Stimulated activated CD4-positive, alpha-beta T cell treated with anti-CD3 and anti-CD28 coated beads, Interleukin-15, amount 100 ng/mL, for 24 hours (primary cell): ENCODE measurements around the gene GGPS1.
A peak's percentile ranks its signal among the peaks of the same experiment; 100 is the strongest.
"Not testable (repeated sequence)": the region's sequence is repeated elsewhere in the genome, so short reads cannot be mapped to it uniquely, and the experiment has no call there.

Experiments used
- DNase-seq: peaks from one replicate; pipeline ENCODE4 v3.0.0-alpha.2; 2020

GGPS1 gene

DNA sequence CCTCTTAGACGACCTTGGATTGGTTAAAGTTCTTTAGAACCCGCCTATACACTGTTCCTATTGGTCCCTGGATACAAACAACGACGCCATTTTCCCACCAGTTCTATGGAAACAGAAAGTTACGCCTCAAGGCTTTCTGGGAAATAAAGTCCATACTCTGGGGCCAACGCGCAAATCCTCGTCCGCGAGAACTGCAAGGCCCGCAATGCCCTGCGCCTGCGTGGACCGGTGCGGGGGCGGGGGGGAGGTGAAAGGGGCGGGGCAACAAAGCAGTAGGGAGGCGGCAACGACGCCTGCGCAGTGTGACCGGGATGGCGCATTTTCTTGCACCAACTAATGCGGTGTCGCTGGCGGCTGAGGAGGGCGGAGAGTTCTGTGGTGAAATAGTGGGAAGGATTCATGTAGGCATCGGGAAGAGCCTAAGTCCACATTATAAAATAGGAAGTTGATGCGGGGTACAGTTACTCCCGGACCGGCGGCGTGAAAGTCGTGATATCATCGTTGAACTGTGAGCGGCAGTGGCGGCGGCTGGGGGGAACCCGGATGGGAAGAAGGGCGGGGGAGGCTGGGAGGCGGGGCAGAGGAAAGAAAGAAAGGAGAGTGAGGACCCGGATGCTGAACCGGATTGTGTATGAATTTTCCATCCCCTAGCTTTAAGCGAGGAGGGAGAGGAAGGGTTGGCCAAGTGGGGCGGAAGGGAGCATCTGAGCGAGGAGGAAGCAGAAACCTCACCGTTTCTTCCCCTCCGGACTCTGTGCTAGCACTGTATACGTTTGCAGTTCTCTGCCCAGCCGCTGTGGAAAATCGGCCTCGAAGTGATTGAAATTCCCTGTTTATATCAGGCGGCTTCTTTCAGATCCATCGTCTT, at the start of gene GGPS1:
GGPS1 (plus strand) TSS at position 300 of the 868 bp plus-strand sequence. CDS start 6,695 bp downstream, outside the sequence.
- peak; percentile 98 for DNase-seq

DNA sequence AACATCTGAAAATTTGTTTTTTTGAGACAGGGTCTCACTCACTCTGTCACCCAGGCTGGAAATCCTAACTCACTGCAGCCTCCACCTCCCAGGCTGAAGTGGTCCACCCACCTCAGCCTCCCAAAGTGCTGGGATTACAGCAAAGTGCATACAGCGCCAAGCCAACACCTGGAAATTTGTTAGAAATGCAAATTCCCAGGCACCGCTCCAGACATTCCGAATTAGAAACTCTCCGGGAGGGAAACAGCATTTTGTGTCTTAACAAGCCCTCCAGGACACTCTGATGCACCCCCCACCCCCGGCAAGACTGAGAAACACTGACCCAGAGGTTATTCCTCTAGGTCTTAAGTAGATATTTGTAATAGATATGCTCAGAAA, 49.5 kb upstream of the GGPS1 start:
- no peak for DNase-seq

DNA sequence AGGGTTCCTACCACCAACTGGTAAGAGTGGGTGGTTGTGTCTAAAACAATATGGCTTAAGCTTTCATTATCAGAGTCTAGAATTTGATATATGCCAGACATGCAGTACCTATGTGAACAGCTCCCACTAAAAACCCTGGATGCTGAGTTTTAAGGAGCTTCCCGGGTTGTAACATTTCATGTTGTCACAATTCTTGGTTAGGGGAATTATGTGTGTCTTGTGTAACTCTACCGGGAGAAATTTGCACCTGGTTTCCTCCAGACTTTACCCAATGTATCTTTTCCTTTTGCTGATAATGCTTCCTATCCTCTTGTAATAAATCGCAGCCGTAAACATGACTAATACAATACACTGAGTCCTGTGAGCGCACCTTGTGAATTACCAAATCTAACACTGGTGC, 48.7 kb upstream of the GGPS1 start:
- DNase-seq: no peak

DNA sequence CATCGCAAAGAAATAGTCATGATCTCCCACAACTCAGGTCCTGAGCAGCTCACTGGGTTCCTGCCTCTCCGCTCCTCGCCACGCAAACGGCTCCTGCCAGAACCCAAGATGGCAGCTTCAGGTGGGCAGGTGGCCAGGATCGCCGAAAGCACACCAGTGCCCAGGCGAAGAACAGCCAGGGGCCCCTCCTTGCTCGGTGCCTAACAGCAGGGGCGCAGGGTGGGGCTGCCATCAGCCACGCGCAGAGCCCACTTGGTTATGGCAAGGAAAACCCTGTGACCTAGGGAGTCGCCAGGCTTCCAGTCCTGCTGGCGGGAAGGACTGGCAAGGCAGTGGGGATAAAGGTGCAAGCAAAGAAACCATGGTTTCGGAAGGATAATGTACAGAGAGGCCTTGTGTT, 47.9 kb upstream of the GGPS1 start:
- no peak for DNase-seq

DNA sequence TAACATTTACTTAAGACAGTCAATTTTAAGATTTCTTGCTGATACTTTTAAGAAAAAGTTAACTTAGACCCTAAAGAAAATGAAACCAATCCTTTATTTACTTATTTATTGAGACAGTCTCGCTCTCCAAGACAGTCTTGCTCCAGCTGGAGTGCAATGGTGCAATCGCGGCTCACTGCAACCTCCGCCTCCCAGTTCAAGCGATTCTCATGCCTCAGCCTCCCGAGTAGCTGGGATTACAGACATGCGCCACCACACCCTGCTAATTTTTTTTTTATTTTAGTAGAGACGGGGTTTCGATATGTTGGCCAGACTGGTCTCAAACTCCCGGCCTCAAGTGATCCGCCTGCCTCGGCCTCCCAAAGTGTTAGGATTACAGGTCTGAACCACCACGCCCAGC, 44.7 kb upstream of the GGPS1 start:
- DNase-seq: not testable (repeated sequence)

DNA sequence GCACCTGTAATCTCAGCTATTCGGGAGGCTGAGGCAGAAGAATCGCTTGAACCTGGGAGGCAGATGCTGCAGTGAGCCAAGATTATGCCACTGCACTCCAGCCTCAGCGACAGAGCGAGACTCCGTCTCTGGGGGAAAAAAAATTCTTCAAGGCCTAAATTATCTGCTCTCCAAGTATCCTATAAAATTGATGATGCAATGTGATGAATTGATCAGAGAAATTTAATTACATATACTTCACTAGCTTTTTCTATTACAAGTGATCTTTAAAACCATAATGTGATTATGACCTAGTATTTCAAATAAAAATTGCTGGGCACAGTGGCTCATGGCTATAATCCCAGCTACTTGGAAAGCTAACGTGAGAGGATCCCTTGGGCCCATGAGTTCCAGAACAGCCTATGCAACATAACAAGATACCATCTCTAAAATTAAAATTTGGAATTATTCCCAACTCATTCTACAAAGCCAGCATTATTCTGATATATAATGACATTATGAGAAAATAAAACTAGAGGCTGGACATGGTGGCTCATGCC, 44.1 kb upstream of the GGPS1 start:
- no peak for DNase-seq

DNA sequence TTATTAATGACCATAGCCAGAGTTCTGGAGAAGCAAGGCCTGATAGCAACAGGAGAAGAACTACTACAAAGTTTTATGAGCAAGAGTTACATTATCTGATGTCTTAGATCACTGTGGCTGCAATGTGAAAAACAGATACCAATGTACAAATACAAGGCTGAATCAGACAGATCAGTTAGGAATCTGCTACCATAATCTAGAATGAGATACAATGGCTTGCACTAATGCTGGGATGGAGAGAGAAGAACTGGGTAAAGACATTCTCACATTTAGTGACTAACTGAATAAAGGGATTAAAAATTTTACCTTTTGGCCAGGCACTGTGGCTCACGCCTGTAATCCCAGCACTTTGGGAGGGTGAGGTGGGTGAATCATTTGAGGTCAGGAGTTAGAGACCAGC, 41.7 kb upstream of the GGPS1 start:
- DNase-seq: no peak

DNA sequence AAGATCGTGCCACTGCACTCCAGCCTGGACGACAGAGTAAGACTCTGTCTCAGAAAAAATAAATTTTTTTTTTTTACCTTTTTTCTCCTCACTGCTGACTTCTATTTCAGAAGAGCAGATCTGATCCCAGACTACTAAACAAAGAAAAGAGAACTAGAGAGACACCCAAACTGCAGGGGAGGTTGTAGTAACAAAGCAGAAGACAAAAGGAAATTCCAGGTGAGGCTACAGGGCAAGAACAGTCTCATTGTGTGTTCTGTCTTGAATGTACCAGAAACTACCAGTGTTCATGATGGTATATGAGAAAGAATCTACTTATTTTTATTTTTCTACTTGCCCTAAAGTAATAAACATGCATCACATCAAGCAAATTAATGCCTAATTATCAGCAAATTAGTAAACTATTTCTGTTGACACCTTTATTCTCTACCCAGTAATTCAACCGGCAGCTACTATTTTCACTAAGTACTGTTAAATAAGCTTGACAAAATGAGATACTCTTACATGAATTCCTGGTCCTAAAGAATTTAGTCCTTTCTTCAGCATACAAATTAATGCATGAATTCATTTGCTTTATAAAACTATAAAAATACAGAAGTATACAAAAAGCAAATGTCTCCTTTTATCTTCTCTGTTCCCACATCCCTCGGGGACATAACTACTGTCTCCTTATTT, 41.0 kb upstream of the GGPS1 start:
- DNase-seq: no peak

DNA sequence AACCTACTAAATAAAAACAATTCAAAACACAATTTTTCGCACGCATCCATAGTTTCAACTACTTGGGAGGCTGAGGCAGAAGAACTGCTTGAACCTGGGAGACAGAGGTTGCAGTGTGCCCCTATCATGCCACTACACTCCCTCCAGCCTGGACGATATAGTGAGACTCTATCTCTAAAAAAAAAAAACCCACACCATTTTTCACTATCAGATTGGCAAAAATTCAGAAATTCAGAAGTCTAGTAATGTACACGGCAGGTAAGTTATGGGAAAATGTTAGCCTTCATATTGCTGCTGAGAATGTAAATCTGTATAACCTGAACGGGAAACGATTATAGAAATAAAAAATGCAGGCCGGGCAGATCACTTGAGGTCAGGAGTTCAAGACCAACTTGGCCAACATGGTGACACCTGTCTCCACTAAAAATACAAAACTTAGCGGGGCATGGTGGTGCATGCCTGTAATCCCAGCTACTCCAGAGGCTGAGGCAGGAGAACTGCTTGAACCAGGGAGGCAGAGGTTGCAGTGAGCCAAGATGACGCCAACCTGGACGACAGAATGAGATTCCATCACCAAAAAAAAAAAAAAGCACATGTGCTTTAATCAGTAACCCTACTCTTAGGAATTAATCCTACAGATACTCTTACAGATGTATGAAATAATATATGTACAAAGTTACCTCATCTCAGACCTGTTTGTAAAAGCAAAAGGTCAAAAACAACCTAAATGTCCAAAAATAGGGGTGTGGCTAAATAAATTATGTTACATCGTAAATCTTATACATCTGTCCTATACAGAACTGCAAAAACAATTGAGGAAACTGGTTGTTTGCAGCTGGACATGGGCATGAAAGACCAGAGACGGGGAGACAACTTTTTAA, 38.3 kb upstream of the GGPS1 start:
- no peak for DNase-seq

DNA sequence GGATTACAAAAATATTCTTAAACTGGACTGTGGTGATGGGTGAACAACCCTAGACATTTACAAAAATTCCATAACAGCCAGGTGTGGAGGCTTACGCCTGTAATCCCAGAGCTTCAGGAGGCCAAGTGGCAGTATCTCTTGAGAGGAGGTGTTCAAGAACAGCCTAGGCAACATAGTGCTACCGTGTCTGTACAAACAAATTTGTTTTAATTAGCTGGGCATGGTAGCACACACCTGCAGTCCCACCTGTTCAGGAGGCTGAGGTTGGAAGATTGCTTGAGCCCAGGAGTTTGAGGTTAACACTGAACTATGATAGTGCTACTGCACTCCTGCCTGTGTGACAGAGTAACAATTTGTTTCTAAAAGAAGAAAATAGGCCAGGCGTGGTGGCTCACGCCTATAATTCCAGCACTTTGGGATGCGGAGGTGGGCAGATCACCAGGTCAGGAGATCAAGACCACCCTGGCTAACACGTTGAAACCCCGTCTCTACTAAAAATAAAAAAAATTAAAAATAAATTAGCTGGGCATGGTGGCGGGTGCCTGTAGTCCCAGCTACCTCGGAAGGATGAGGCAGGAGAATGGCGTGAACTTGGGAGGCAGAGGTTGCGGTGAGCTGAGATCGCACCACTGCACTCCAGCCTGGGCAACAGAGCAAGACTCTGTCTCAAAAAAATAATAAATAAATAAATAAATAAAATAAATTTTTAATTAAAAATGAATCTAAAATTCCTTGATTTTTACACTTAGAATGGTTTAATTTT, 37.4 kb upstream of the GGPS1 start:
- no peak for DNase-seq

DNA sequence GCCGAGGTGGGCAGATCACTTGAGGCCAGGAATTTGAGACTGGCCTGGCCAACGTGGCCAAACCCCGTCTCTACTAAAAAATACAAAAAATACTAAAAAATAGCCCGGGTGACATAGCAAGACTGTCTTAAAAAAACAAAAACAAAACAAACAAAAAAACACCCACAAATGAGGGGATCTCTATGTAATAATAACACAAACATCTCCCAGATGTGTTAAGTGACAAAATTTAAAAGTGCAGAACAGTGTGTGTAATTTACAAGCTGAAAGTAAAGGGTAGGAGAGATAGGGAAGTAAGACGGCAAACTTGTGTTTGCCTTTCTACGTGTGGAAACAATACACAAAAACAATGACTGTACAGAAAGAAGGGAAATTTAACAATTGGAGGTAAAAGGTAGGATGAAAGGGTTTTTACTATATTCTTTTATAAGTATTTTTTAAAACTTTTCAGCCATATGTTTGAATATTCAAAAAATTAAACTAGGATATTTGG, 36.7 kb upstream of the GGPS1 start:
- no peak for DNase-seq

DNA sequence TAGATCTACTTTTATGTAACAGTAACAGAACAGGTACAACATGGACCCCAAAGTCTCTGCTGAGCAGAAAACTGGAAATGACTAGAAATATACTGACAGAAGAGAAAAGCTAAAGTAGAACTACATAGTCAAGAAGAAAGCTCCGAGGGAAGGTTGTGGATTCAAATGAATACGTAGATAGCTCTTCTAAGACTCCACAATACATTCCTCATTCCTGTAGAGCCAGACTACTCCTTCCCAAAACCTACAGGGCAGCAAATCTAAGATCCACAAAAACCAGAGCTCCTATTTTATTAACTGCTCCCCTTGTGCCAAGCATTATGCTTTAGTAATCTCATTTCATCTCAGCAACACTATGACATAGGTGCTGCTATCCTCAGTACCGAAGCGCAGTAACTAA, 35.6 kb upstream of the GGPS1 start:
- DNase-seq: no peak

DNA sequence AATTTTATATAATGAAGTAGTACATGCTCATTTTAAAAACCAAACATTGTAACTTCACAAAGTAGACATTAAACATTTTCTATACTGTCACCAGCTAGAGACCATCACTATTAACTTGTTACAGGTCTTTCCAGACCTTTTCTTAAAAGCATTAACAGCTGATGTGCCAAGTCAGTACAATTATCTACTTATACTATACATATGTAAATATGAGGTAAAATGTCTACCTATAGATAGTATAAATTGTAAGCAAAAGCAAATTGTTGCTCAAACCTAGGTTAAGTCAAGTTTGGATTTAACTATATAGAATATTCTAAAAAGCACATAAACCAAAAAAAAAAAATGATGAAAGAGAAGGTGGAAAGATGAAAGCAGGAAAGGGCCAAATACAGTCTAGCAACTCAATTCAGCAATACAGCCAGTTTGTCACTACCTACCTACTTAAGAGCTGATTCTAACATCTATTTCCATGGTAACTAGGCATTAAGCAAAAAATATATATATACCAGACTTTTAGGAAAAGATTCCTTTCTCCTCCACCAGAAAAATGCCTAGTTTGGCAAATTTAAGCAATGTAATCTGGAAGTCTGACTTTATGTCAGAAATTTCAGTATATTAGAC, 34.9 kb upstream of the GGPS1 start:
- DNase-seq: no peak

DNA sequence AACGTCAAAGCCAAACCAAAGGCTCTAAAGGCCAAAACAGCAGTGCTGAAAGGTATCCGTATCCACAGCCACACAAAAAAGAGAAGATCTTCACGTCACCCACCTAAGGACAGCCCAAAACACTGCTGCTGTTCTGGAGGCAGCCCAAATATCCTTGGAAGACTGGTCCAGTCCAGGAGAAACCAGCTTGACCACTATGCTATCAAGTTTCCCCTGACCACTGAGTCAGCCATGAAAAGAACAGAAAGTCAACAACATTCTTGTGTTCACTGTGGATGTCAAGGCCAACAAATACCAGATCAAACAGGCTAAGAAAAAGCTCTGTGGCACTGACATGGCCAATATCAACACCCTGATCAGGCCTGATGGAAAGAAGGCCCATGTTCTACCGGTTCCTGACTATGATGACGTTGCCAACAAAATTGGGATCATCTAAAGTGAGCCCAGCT, 32.4 kb upstream of the GGPS1 start:
- no peak for DNase-seq

DNA sequence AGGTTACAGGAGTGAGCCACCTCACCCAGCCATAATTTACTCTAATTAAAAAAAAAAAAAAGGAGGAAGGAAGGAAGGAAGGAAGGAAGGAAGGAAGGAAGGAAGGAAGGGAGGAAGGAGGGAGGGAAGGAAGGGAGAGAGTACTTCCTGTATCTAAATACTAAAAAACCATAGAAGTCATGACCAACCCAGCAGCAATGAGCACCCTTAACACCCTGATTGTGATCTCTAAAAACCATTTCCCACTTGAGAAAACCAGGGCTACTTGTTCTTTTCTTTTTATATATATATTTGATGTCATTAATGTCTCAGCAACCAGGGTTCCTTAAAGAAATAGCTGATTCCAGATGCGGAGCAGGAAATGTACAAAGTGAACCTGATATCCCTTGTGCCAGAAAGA, 31.6 kb upstream of the GGPS1 start:
- no peak for DNase-seq

DNA sequence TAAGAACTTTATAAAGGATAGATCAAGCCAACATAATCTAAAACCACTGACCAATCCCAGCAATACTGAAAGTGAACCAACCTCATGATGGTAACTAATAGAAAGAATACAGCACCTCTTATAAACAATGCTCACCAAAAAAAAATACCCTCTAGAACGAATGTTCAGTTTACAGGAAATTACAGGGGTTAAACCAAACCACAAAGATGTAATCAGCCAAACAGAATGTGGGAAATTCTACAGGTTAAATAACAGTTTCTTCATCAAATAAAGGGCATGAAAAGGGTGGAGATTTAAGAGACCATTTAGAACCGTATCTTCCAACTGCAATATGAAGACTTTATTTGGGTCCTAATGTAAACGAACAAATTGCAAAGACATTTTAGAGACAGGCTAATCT, 30.8 kb upstream of the GGPS1 start:
- no peak for DNase-seq

DNA sequence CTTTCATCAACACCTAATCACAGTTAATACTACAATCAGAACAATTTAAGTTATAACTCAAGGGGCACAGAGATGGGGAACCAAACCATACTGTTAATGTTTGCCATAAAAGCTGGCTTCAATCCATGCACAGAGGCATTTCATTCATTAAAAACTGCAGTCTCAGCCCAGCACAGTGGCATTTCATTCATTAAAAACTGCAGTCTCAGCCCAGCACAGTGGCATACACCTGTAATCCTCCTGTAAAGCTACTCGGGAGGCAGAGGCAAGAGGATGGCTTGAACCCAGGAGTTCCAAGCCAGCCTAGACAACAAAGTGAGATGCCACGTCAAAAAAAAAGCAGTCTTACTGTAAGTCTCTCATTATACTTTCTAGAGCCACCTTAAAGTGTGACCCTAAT, 29.6 kb upstream of the GGPS1 start:
- no peak for DNase-seq

DNA sequence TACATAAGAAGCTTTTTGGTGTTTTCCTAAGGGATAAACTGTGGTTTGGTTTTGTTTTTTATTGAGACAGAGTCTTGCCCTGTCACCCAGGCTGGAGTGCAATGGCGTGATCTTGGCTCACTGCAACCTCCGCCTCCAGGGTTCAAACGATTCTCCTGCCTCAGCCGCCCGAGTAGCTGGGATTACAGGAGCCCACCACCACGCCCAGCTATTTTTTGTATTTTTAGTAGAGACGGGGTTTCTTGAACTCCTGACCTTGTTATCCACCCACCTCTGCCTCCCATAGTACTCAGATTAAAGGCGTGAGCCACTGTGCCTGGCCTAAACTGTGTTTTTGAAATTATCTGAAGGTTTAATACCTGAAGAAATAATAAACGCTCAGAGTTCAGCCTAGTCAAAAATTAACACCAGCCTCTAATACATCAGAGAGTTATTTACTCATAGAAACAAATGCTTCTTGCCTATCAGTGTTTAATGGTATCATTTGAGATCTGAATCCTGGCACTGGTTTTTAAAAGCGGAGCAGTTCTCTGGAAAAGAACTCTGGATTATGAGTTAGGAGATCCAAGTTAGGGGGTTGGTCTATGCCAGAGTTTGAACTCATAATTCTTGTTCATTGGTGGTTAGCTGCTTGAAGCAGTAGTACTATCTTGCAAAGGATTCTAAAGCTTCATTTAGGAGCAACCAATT, 29.1 kb upstream of the GGPS1 start:
- no peak for DNase-seq

DNA sequence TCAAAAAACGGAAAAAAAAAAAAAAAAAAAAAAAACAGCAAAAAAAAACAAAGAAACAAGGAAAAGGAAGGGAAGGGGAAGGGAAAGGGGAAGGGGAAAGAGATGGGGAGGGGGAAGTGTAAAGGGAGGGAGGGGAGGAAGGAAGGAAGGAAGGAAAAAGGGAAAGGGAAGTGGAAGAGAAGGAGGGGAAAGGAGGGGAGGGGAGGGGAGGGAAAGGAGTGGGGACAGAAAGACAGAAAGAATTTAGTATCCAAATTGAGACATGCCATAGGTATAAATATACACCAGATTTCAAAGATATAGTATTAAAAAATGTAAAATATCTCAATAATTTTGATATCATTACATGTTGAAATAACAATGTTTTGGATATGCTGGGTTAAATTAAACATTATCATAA, 26.2 kb upstream of the GGPS1 start:
- no peak for DNase-seq

DNA sequence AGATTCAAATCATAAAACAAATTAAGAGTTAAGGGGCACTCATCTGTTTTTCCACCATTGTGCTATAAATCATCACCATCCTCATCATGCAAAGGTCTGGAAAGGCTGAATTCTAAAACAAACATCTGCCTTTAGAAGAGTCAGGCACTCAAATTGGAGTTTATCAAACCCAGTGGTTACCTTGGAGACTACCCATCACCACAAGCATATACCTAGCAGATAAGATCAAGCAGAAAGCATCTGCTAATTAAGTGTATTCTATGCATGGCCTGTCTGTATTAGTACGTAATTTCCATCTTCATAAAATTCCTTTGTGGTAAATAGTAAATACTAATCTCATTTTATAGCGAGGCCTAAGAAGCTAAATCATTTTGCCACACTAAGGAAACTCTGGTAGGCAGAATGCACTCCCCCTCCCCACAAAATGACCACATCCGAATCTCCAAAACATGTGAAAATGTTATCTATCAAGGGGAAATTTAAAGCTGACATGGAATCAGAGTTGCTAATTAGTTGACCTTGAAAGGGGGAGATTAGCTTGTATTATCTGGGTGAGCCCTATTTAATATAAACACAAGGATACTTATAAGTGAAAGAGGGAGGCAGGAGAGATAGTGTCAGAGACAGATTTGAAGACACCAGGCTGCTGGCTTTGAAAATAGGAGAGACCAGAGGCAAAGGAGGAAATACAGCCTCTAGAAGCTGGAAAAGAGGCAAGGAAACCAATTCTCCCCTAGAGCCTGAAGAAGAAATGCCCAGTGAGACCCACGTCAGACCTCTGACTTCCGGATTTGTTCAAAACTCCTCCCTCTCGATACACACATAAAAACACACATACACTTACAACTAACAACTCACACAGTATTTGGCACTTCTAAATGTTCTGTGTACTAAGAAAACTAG, 23.6 kb upstream of the GGPS1 start:
- peak; percentile 19 for DNase-seq
